Lung (tissue), 12 donors: ENCODE results near the gene PABPN1L. TPM values are rescaled to one million over a fixed set of nuclear protein-coding genes. Genes with fewer than 3 reads are reported as not detected.
"Not testable (repeated sequence)": the region's sequence is repeated elsewhere in the genome, so short reads cannot be mapped to it uniquely, and the experiment has no call there.

ENCODE experiments used
- ATAC-seq: fragments of 200-7000 bp; cut with Tn5 transposase; one replicate; pipeline ENCODE4 v1.9.1; 2020; ENCODE audit warnings: moderate number of reproducible peaks; ENCODE audit not compliant: insufficient read depth, low FRiP score
- DNase-seq, 3 donors: peaks; one replicate each; pipeline ENCODE4 v3.0.0-alpha.2; 2013 to 2017
- H3K27ac ChIP-seq, 2 donors: one replicate each; pipeline ENCODE4 v1.5.1; 2013; ENCODE audit warnings: mild to moderate bottlenecking in 2 of 2, moderate library complexity in 2 of 2, control low read depth in 1 of 2, inconsistent platforms in 1 of 2, low read depth in 1 of 2, low read length in 1 of 2
- H3K27me3 ChIP-seq, 3 donors: one replicate each; pipeline ENCODE4 v1.5.1; 2013; ENCODE audit warnings: low read length in 2 of 3; ENCODE audit not compliant: control insufficient read depth in 3 of 3, insufficient read depth in 3 of 3
- H3K36me3 ChIP-seq, 4 donors: one replicate each; pipeline ENCODE4 v1.5.1; 2013; ENCODE audit warnings: low read length in 4 of 4, mild to moderate bottlenecking in 1 of 4, moderate library complexity in 1 of 4; ENCODE audit not compliant: control insufficient read depth in 4 of 4, insufficient read depth in 4 of 4
- H3K4me1 ChIP-seq, 5 donors: one replicate each; pipeline ENCODE4 v1.5.1; 2013; ENCODE audit warnings: low read length in 5 of 5, mild to moderate bottlenecking in 2 of 5, moderate library complexity in 1 of 5; ENCODE audit not compliant: control insufficient read depth in 5 of 5, insufficient read depth in 5 of 5
- H3K4me3 ChIP-seq: one replicate; pipeline ENCODE4 v1.5.1; 2013; ENCODE audit warnings: mild to moderate bottlenecking, control low read depth, moderate library complexity
- H3K9ac ChIP-seq, 2 donors: one replicate each; pipeline ENCODE4 v1.5.1; 2013; ENCODE audit warnings: low read length in 2 of 2, control low read depth in 1 of 2; ENCODE audit not compliant: insufficient read depth in 1 of 2
- H3K9me3 ChIP-seq, 4 donors: one replicate each; pipeline ENCODE4 v1.5.1; 2013; ENCODE audit warnings: low read length in 3 of 4, mild to moderate bottlenecking in 1 of 4, moderate library complexity in 1 of 4; ENCODE audit not compliant: control insufficient read depth in 4 of 4, insufficient read depth in 3 of 4
- WGBS, 2 donors: extraction: QIAGEN DNeasy Blood & Tissue Kit; methylation state at CpG; one replicate each; pipeline ENCODE4 v1.1.7; 2013; 5-methylcytosine and 5-hydroxymethylcytosine counted together
- polyA plus RNA-seq, 2 donors: library from polyadenylated mRNA; stranded (reverse); fragments of 200-250 nt; gene quantifications; one replicate each; pipeline ENCODE4 v1.2.1, GENCODE V29; 2013
- total RNA-seq, 2 donors: library from RNA; depleted of rRNA in 1 of 2; stranded (reverse); fragments of >200 nt in 1 of 2; gene quantifications; one replicate each; pipeline ENCODE4 v1.2.1, GENCODE V29; 2014 to 2021
- TF ChIP-seq, protein P1 (sequence below): IDR thresholded peaks from 2 replicates; pipeline ENCODE4 v1.5.1; 2012; ENCODE audit warnings: mild to moderate bottlenecking; ENCODE audit errors: control extremely low read depth, extremely low read depth
- donor health status: control.
- donor health status: control.
- donor health status: Bipolar disorder and iron deficiency.
- donor health status: healthy.
- donor health status: DM: yes; HTN: yes; CAD: no.

Gene PABPN1L
- total and polyA plus RNA-seq, 4 donors: 0.03 to 0.22 TPM; not detected in 2

DNA sequence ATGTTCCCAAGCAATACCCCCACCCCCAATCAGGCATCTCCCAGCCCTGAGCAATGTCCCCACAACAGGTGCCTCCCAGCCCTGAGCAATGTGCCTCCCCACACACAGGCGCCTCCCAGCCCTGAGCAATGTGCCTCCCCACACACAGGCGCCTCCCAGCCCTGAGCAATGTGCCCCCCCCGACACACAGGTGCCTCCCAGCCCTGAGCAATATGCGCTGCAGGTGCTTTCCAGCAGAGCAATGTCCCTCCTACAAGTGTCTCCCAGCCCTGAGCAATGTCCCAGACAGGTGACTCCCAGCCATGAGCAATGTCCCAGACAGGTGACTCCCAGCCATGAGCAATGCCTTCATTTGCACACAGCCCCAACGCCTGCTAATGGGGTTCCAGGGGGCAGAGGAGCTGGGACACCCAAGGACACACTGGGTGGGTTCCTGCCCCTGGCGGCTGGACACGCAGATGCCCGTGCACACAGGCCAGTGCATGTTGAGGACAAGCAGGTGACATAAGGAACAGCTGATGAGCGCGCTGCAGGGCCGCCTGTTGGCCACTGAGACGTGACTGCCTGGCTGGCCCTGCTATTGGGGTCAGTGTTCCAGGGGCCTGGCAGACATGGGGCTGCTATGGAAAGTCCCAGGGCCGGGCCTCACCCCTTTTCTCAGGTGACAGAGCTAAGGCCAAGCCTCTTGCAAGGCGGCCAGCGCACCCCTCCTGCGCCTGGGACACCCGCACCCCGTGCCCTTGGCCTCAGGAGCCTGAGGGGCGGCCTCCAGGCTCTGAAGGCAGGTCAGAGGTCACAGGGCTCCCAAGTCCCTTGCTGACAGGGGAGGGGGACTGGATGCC lies 26.9 kb upstream of the PABPN1L start:
- no peak for ATAC-seq

DNA sequence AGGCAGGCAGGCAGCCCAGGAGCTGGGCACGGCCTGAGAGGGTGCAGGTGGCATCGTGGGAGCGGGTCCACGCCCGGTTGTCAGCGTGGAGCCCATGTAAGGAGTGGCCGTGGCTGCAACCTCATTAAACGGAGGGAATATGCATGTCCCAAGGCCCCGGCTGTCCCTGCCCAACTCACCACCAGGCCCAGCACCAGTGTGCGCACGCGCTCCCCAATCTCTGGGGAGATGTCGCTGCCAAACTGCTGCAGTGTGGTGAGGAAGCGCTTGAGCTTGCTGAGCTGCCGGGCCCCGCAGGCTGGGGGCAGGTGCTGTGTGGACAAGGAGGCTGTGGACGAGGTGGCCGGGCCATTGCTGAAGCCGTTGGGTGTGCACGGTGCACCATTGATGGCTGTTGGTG lies 25.6 kb upstream of the PABPN1L start:
- 92 to 98% methylated on average over 20 of the region's 20 CpGs for WGBS, 2 donors
- Histone ChIP-seq H3K36me3 (peaks cover 0 to 11% (median 0%) of the 10 kb centered on the region in 4 donors), H3K27me3 (no peaks in the 10 kb centered on the region), H3K4me1 (peaks cover 0 to 9% (median 2%) of the 10 kb centered on the region in 5 donors), H3K9ac (no peak overlapping the region), H3K4me3 (no peak overlapping the region), H3K9me3 (no peaks in the 10 kb centered on the region), H3K27ac (no peak overlapping the region)
- TF ChIP-seq, protein P1, sequence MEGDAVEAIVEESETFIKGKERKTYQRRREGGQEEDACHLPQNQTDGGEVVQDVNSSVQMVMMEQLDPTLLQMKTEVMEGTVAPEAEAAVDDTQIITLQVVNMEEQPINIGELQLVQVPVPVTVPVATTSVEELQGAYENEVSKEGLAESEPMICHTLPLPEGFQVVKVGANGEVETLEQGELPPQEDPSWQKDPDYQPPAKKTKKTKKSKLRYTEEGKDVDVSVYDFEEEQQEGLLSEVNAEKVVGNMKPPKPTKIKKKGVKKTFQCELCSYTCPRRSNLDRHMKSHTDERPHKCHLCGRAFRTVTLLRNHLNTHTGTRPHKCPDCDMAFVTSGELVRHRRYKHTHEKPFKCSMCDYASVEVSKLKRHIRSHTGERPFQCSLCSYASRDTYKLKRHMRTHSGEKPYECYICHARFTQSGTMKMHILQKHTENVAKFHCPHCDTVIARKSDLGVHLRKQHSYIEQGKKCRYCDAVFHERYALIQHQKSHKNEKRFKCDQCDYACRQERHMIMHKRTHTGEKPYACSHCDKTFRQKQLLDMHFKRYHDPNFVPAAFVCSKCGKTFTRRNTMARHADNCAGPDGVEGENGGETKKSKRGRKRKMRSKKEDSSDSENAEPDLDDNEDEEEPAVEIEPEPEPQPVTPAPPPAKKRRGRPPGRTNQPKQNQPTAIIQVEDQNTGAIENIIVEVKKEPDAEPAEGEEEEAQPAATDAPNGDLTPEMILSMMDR: no peak
- DNase-seq: no peak
- ATAC-seq: no peak

More for the DNA sequence above, 26.9 kb upstream of the PABPN1L start:
- Histone ChIP-seq H3K9me3 (no peaks in the 10 kb centered on the region), H3K9ac (no peak overlapping the region), H3K27ac (no peak overlapping the region), H3K36me3 (peaks cover 0 to 14% (median 0%) of the 10 kb centered on the region in 4 donors), H3K4me3 (no peak overlapping the region), H3K27me3 (no peaks in the 10 kb centered on the region), H3K4me1 (no peaks in the 10 kb centered on the region)
- WGBS, 2 donors: 92 to 98% methylated on average over 19 of the region's 19 CpGs
- DNase-seq: no peak
- TF ChIP-seq, protein P1: no peak

DNA sequence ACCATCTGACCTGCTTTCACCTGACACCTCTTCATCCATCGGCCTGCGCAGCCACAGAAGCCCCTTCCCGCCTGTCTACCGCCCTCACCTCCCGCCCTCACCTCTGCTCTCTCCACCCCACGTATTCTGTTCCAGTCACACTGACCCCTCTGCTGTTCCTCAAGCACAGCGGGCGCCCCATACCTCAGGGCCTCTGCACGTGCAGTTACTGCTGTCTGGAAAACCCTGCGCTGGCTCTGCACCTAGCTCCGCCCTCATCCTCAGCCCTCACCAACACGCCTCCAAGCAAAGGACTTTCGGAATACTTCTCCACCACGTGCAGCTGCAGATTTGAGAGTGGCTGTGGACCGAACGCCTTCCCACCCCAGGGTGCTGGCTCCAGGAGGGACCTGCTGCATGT lies 24.6 kb upstream of the PABPN1L start:
- TF ChIP-seq, protein P1: no peak
- WGBS, 2 donors: 94 to 96% methylated on average over 16 of the region's 16 CpGs

DNA sequence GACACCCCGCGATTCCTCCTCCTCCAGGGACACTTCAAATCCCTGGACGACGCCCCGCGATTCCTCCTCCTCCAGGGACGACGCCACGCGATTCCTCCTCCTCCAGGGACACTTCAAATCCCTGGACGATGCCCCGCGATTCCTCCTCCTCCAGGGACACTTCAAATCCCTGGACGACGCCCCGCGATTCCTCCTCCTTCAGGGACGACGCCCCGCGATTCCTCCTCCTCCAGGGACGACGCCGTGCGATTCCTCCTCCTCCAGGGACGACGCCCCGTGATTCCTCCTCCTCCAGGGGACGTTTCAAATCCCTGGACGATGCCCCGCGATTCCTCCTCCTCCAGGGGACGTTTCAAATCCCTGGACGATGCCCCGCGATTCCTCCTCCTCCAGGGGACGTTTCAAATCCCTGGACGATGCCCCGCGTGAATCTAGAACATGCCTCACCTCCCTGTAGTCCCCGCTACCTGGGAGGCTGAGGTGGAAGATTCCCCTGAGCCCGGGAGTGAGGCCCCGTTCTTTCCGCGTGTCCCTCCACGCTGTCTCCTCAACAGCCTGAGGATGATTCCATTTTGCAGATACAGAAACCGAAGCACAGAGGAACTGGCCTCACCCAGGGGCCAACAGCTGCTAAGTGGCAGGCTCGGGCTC lies 23.4 kb upstream of the PABPN1L start:
- DNase-seq, H3K27ac ChIP-seq, H3K9ac ChIP-seq, H3K9me3 ChIP-seq, ATAC-seq, H3K4me3 ChIP-seq, H3K36me3 ChIP-seq, H3K27me3 ChIP-seq: not testable (repeated sequence)
- peaks cover 0 to 20% (median 7%) of the 10 kb centered on the region in 5 donors for H3K4me1 ChIP-seq
- 90 to 96% methylated on average over 48 of the region's 48 CpGs for WGBS, 2 donors

More for the DNA sequence above, 24.6 kb upstream of the PABPN1L start:
- Histone ChIP-seq H3K9me3 (no peaks in the 10 kb centered on the region), H3K27me3 (no peaks in the 10 kb centered on the region), H3K36me3 (peaks cover 0 to 5% (median 0%) of the 10 kb centered on the region in 4 donors), H3K27ac (no peak overlapping the region), H3K4me1 (peaks cover 0 to 17% (median 7%) of the 10 kb centered on the region in 5 donors), H3K4me3 (no peak overlapping the region), H3K9ac (no peak overlapping the region)
- no peak for DNase-seq
- no peak for ATAC-seq
